CD4-positive, alpha-beta T cell treated with Interferon alpha-2 for 1 hour (primary cell): ENCODE measurements around the gene NR6A1.
"Not testable (repeated sequence)": the region's sequence is repeated elsewhere in the genome, so short reads cannot be mapped to it uniquely, and the experiment has no call there.

ENCODE experiments used
- DNase-seq, 2 donors: peaks; one replicate each; pipeline ENCODE4 v3.0.0-alpha.2; 2020 to 2022

Gene NR6A1

GRCh38 chr9:124645274-124645673 is 125.8 kb downstream of the NR6A1 start:
- DNase-seq = no peak

- no peak for DNase-seq
Observed at GRCh38 chr9:124639637-124640036, 131.5 kb downstream of the NR6A1 start.

- no peak for DNase-seq
Observed at GRCh38 chr9:124635285-124635684, 135.8 kb downstream of the NR6A1 start.

- no peak for DNase-seq
Observed at GRCh38 chr9:124632077-124632621, 139.0 kb downstream of the NR6A1 start.

- no peak for DNase-seq
Observed at GRCh38 chr9:124631326-124631725, 139.8 kb downstream of the NR6A1 start.

- no peak for DNase-seq
Observed at GRCh38 chr9:124629600-124629999, 141.5 kb downstream of the NR6A1 start.

GRCh38 chr9:124628741-124629140 is 142.4 kb downstream of the NR6A1 start:
- DNase-seq = no peak

GRCh38 chr9:124626276-124626675 is 144.8 kb downstream of the NR6A1 start:
- DNase-seq = no peak

GRCh38 chr9:124625087-124625486 is 146.0 kb downstream of the NR6A1 start:
- DNase-seq = peak in 1 of 2 donors; percentile 12

GRCh38 chr9:124624735-124624992 is 146.4 kb downstream of the NR6A1 start:
- no peak for DNase-seq

GRCh38 chr9:124623966-124624734 is 147.0 kb downstream of the NR6A1 start:
- no peak for DNase-seq

- DNase-seq = no peak
Observed at GRCh38 chr9:124622882-124623281, 148.2 kb downstream of the NR6A1 start.

- DNase-seq = peak; percentile 2 to 23
Observed at GRCh38 chr9:124621371-124622328, 149.5 kb downstream of the NR6A1 start.

- DNase-seq = no peak
Observed at GRCh38 chr9:124618476-124618875, 152.6 kb downstream of the NR6A1 start.

GRCh38 chr9:124617477-124618141 is 153.5 kb downstream of the NR6A1 start:
- DNase-seq = peak; percentile 64 to 67

- no peak for DNase-seq
Observed at GRCh38 chr9:124616961-124617360, 154.2 kb downstream of the NR6A1 start.

- not testable (repeated sequence) for DNase-seq
Observed at GRCh38 chr9:124615840-124616239, 155.3 kb downstream of the NR6A1 start.

GRCh38 chr9:124615100-124615742 is 155.9 kb downstream of the NR6A1 start:
- no peak for DNase-seq

GRCh38 chr9:124613849-124614248 is 157.3 kb downstream of the NR6A1 start:
- DNase-seq = no peak

- no peak for DNase-seq
Observed at GRCh38 chr9:124611106-124611505, 160.0 kb downstream of the NR6A1 start.

- DNase-seq = no peak
Observed at GRCh38 chr9:124606027-124606426, 165.1 kb downstream of the NR6A1 start.

GRCh38 chr9:124605258-124605657 is 165.9 kb downstream of the NR6A1 start:
- no peak for DNase-seq

GRCh38 chr9:124602632-124603031 is 168.5 kb downstream of the NR6A1 start:
- no peak for DNase-seq
